Measurements from ENCODE around the gene ARID5A. TPM values are rescaled to one million over a fixed set of nuclear protein-coding genes. Genes with fewer than 3 reads are reported as not detected.
A peak's percentile ranks its signal among the peaks of the same experiment; 100 is the strongest.

The ARID5A gene
- total RNA-seq, 1 experiment from 2014 or later = 13.9 TPM

- POLR2A ChIA-PET = no interaction called here
- CTCF ChIA-PET = interaction anchor here (0.7 to 1.2 kb wide), 2 partner anchors 23 to 27 kb away, joined by 3 to 4 read pairs; no protein-coding TSS in a partner anchor
- ATAC-seq (no peak), DNase-seq (ENCODE audit: low spot score) (no peak)
- H3K27ac Mint-ChIP-seq = no peak overlapping the region
- no peaks in the 10 kb centered on the region for H3K4me1 Mint-ChIP-seq
- no peak for TF ChIP-seq RELA (CRISPR knock-in tag; IDR thresholded peaks at IDR 0.05; ENCODE audit: borderline replicate concordance)
- no peak for TF ChIP-seq MAX (CRISPR knock-in tag; IDR thresholded peaks at IDR 0.05)
- TF ChIP-seq ETV6 (CRISPR knock-in tag; IDR thresholded peaks at IDR 0.05) = no peak
- TF ChIP-seq ERG (CRISPR knock-in tag; IDR thresholded peaks at IDR 0.05) = no peak
- no peak for TF ChIP-seq ZNF121 (CRISPR knock-in tag; IDR thresholded peaks at IDR 0.05)
- no peak for TF ChIP-seq ATF1 (CRISPR knock-in tag; IDR thresholded peaks at IDR 0.05)
- H3K4me3 Mint-ChIP-seq = no peak overlapping the region
- H3K27me3 Mint-ChIP-seq (ENCODE audit: low read depth) = no peaks in the 10 kb centered on the region
- no peaks in the 10 kb centered on the region for H3K36me3 Mint-ChIP-seq
- H3K9me3 Mint-ChIP-seq = no peaks in the 10 kb centered on the region
Observed at GRCh38 chr2:96577501-96577900, 40.9 kb downstream of the ARID5A start.

- Mint-ChIP-seq H3K9me3 (no peaks in the 10 kb centered on the region), H3K4me1 (no peaks in the 10 kb centered on the region), H3K27ac (no peak overlapping the region), H3K4me3 (no peak overlapping the region), H3K36me3 (no peaks in the 10 kb centered on the region), H3K27me3 (ENCODE audit: low read depth) (no peaks in the 10 kb centered on the region)
- TF ChIP-seq CTCF (IDR thresholded peaks at IDR 0.05) = no peak
- TF ChIP-seq ZNF317 (CRISPR knock-in tag; IDR thresholded peaks at IDR 0.05; ENCODE audit: borderline replicate concordance, low read depth) = no peak
- no peak for TF ChIP-seq HMGA2 (CRISPR knock-in tag; IDR thresholded peaks at IDR 0.05)
- no peak for TF ChIP-seq TEAD1 (CRISPR knock-in tag; IDR thresholded peaks at IDR 0.05)
- no peak for TF ChIP-seq NFATC4 (CRISPR knock-in tag; IDR thresholded peaks at IDR 0.05)
- TF ChIP-seq E2F4 (CRISPR knock-in tag; IDR thresholded peaks at IDR 0.05; ENCODE audit: borderline replicate concordance, low read depth) = no peak
- TF ChIP-seq ZMAT4 (CRISPR knock-in tag; IDR thresholded peaks at IDR 0.05) = no peak
- no peak for ATAC-seq
- DNase-seq (ENCODE audit: low spot score) = no peak
- POLR2A ChIA-PET = no interaction called here
- CTCF ChIA-PET = interaction anchor here (1.9 kb wide), 1 partner anchor 29 kb away, joined by 7 read pairs; no protein-coding TSS in a partner anchor
Observed at GRCh38 chr2:96578731-96579130, 42.2 kb downstream of the ARID5A start.

- peak; percentile 55 for ATAC-seq
- DNase-seq (ENCODE audit: low spot score) = no peak
- TF ChIP-seq ARID4B (CRISPR knock-in tag; IDR thresholded peaks at IDR 0.05; ENCODE audit: borderline replicate concordance) = no peak
- no peak for TF ChIP-seq HMGA2 (CRISPR knock-in tag; IDR thresholded peaks at IDR 0.05)
- no peak for TF ChIP-seq ATF6 (CRISPR knock-in tag; IDR thresholded peaks at IDR 0.05)
- TF ChIP-seq STAT6 (CRISPR knock-in tag; conservative IDR thresholded peaks at IDR 0.05; ENCODE audit: low read depth) = no peak
- TF ChIP-seq ZNF121 (CRISPR knock-in tag; IDR thresholded peaks at IDR 0.05) = no peak
Observed at GRCh38 chr2:96579422-96579821, 42.9 kb downstream of the ARID5A start.

More at GRCh38 chr2:96579422-96579821, 42.9 kb downstream of the ARID5A start:
- no peaks in the 10 kb centered on the region for H3K36me3 Mint-ChIP-seq
- no peak overlapping the region for H3K4me3 Mint-ChIP-seq
- no peak overlapping the region for H3K27ac Mint-ChIP-seq
- CTCF ChIA-PET = interaction anchor here (0.7 to 1.9 kb wide), 3 partner anchors 25 to 32 kb away, joined by 3 to 10 read pairs (median 7); no protein-coding TSS in a partner anchor
- POLR2A ChIA-PET = no interaction called here
- no peaks in the 10 kb centered on the region for H3K27me3 Mint-ChIP-seq (ENCODE audit: low read depth)
- no peaks in the 10 kb centered on the region for H3K4me1 Mint-ChIP-seq
- no peaks in the 10 kb centered on the region for H3K9me3 Mint-ChIP-seq
